ENCODE results near the gene MFF. TPM values are rescaled to one million over a fixed set of nuclear protein-coding genes. Genes with fewer than 3 reads are reported as not detected.

The MFF gene
- total and polyA plus RNA-seq, 2 of the 8 experiments (the other 6 are each of a cell fraction or from before 2014, with no cell fraction given), result 36.2 to 86.8 TPM

GRCh38 chr2:227379095-227379494, 54.0 kb downstream of the MFF start, which contains the start of gene TM4SF20:
Gene TM4SF20 (minus strand): TSS chr2:227379306. CDS start chr2:227379268, 38 bp downstream.
- Histone ChIP-seq H3K4me2 (ENCODE audit: insufficient read depth in 1 of 2, low read depth in 2 of 2, low read length in 2 of 2) (no peak within 1 kb of the TSS), H2AK5ac (ENCODE audit: low read depth, low read length) (no peak within 1 kb of the TSS), H3K9ac (replicated peaks in 1 of 4; ENCODE audit: extremely low read depth in 1 of 4, low read depth in 3 of 4, low read length in 3 of 4) (no peak within 1 kb of the TSS), H3K18ac (ENCODE audit: extremely low read depth, low read length) (no peak within 1 kb of the TSS), H3K23ac (ENCODE audit: insufficient read length) (no peak within 1 kb of the TSS), H2BK12ac (ENCODE audit: low read depth, low read length) (no peak within 1 kb of the TSS), H3K9me3 (ENCODE audit: insufficient read depth in 2 of 2, low read depth in 1 of 2, low read length in 1 of 2) (no peaks in the 10 kb centered on the region), H2AFZ (ENCODE audit: low read length) (no peak within 1 kb of the TSS), H3K14ac (ENCODE audit: insufficient read length) (no peak within 1 kb of the TSS), H3K27me3 (replicated peaks in 1 of 4; ENCODE audit: control insufficient read depth in 3 of 4, extremely low read depth in 1 of 4, insufficient read depth in 3 of 4, low read length in 3 of 4) (peaks cover 0 to 2% (median 0%) of the 10 kb centered on the region in 4 experiments; a peak in 1 of 7 replicates), H3K4me1 (replicated peaks in 1 of 4; ENCODE audit: control insufficient read depth in 3 of 4, insufficient read depth in 4 of 4, low read length in 3 of 4) (peaks cover 0 to 6% (median 0%) of the 10 kb centered on the region in 4 experiments; a peak in 1 of 7 replicates), H3K27ac (ENCODE audit: low read depth, low read length) (no peak within 1 kb of the TSS), H4K5ac (ENCODE audit: insufficient read length, low read depth, low read length) (no peak within 1 kb of the TSS), H3K79me1 (ENCODE audit: low read depth, low read length) (no peaks in the 10 kb centered on the region), H2BK5ac (ENCODE audit: low read depth, low read length) (no peak within 1 kb of the TSS), H3K23me2 (ENCODE audit: low read depth, low read length) (peaks cover 2% of the 10 kb centered on the region; the same call in 1 of the 2 replicates), H3K4me3 (ENCODE audit: extremely low read depth in 1 of 4, insufficient read depth in 2 of 4, low read depth in 3 of 4, low read length in 4 of 4) (no peak within 1 kb of the TSS), H2BK20ac (ENCODE audit: low read length) (no peak within 1 kb of the TSS), H4K20me1 (replicated peaks in 1 of 2; ENCODE audit: control insufficient read depth in 1 of 2, insufficient read depth in 2 of 2, low read length in 2 of 2) (no peaks in the 10 kb centered on the region), H4K91ac (replicated peaks; ENCODE audit: insufficient read length, low read length) (no peak within 1 kb of the TSS), H3K79me2 (ENCODE audit: control insufficient read depth in 1 of 2, insufficient read depth in 2 of 2, low read length in 2 of 2) (no peaks in the 10 kb centered on the region), H2BK120ac (replicated peaks; ENCODE audit: low read depth, low read length) (no peak within 1 kb of the TSS), H4K8ac (ENCODE audit: extremely low read depth, insufficient read depth, low read length) (no peak within 1 kb of the TSS), H3K36me3 (ENCODE audit: control insufficient read depth in 2 of 4, insufficient read depth in 4 of 4, low read length in 3 of 4) (no peaks in the 10 kb centered on the region), H3K4ac (replicated peaks; ENCODE audit: insufficient read length, low read depth, low read length) (no peak within 1 kb of the TSS), H2BK15ac (ENCODE audit: low read length) (no peak within 1 kb of the TSS), H3K56ac (replicated peaks; ENCODE audit: insufficient read length, low read depth, low read length) (no peak within 1 kb of the TSS)
- ChIA-PET POLR2A (ENCODE audit: partially characterized antibody) (interaction anchor here (0.6 to 1.8 kb wide), 2 partner anchors 14 to 173 kb away, joined by 3 to 10 read pairs; no protein-coding TSS in a partner anchor), CTCF (ENCODE audit: partially characterized antibody) (interaction anchor here (0.7 to 8.4 kb wide), 11 partner anchors 9 to 148 kb away, joined by 3 to 66 read pairs (median 4); partner anchors contain the start of gene SCYGR1)
- WGBS, 2 experiments (ENCODE audit: extremely low coverage in 1 of 2, insufficient coverage in 1 of 2, insufficient read length in 1 of 2, insufficient replicate concordance in 2 of 2, low coverage in 1 of 2, low lambda C conversion rate in 2 of 2, missing lambda C conversion rate in 1 of 2), result 71% methylated on average over 4 of the region's 4 CpGs; no CpG with 5 or more reads in 1 of the 2 experiments
- FAIRE-seq (no peak), DNase-seq (ENCODE audit: low read depth in 1 of 2, low spot score in 2 of 2) (no peak)
- no peak for TF ChIP-seq HDAC6 (IDR thresholded peaks at IDR 0.05; ENCODE audit: low read depth, low read length)
- TF ChIP-seq CEBPB (IDR thresholded peaks at IDR 0.05; ENCODE audit: low read depth, low read length), result no peak
- no peak for TF ChIP-seq USF2 (IDR thresholded peaks at IDR 0.05; ENCODE audit: low read length)
- TF ChIP-seq TEAD4 (IDR thresholded peaks at IDR 0.05; ENCODE audit: low read depth, low read length), result no peak
- no peak for TF ChIP-seq SIN3A (conservative IDR thresholded peaks at IDR 0.05 in 1 of 2, IDR thresholded peaks at IDR 0.05 in 1 of 2; ENCODE audit: low read depth in 1 of 2, low read length in 2 of 2)
- no peak for TF ChIP-seq ATF3 (IDR thresholded peaks at IDR 0.05; ENCODE audit: insufficient read depth, low read depth, low read length)
- TF ChIP-seq JUND (IDR thresholded peaks at IDR 0.05; ENCODE audit: low read length), result no peak
- TF ChIP-seq PHF8 (conservative IDR thresholded peaks at IDR 0.05; ENCODE audit: low read depth, low read length), result no peak
- no peak for TF ChIP-seq GTF2F1 (IDR thresholded peaks at IDR 0.05; ENCODE audit: borderline replicate concordance, low read depth, low read length)
- no peak for TF ChIP-seq RBBP5 (IDR thresholded peaks at IDR 0.05; ENCODE audit: borderline replicate concordance, low read depth, low read length)
- no peak for TF ChIP-seq SP2 (IDR thresholded peaks at IDR 0.05; ENCODE audit: low read length)
- no peak for TF ChIP-seq BACH1 (IDR thresholded peaks at IDR 0.05; ENCODE audit: low read length)
- no peak for TF ChIP-seq TBP (IDR thresholded peaks at IDR 0.05; ENCODE audit: low read depth, low read length)

Measured in H1 (cell line).